Hepatocyte (in vitro differentiated cells): Measurements from ENCODE around the gene TP53TG5. TPM values are rescaled to one million over a fixed set of nuclear protein-coding genes. Genes with fewer than 3 reads are reported as not detected.

Experiments
- DNase-seq: peaks from one replicate; pipeline ENCODE4 v3.0.0-alpha.2; 2016; ENCODE audit warnings: low spot score
- H2AFZ ChIP-seq: fragments of 200-600 bp; sonication (generic); 2 replicates; pipeline ENCODE4 v1.6.0; 2016; ENCODE audit warnings: antibody characterized with exemption, mild to moderate bottlenecking
- H3K27ac ChIP-seq: fragments of 200-600 bp; sonication (generic); 2 replicates; pipeline ENCODE4 v1.5.1; 2016; ENCODE audit warnings: mild to moderate bottlenecking
- H3K27me3 ChIP-seq: fragments of 200-600 bp; sonication (generic); 2 replicates; pipeline ENCODE4 v1.6.1; 2016
- H3K36me3 ChIP-seq: fragments of 200-600 bp; sonication (generic); replicated peaks from 2 replicates; pipeline ENCODE4 v1.5.1; 2016; ENCODE audit warnings: low read depth; ENCODE audit not compliant: insufficient read depth
- H3K4me1 ChIP-seq: fragments of 200-600 bp; sonication (generic); 2 replicates; pipeline ENCODE4 v1.5.1; 2016; ENCODE audit warnings: mild to moderate bottlenecking, moderate library complexity; ENCODE audit not compliant: insufficient read depth
- H3K4me2 ChIP-seq: fragments of 200-600 bp; sonication (generic); 2 replicates; pipeline ENCODE4 v1.6.0; 2016
- H3K4me3 ChIP-seq: fragments of 200-600 bp; sonication (generic); 2 replicates; pipeline ENCODE4 v1.5.1; 2016; ENCODE audit warnings: mild to moderate bottlenecking
- H3K79me2 ChIP-seq: fragments of 200-600 bp; sonication (generic); 2 replicates; pipeline ENCODE4 v1.6.0; 2017; ENCODE audit warnings: mild to moderate bottlenecking
- H3K9me2 ChIP-seq: fragments of 200-600 bp; sonication (generic); replicated peaks from 2 replicates; pipeline ENCODE4 v1.6.0; 2017; ENCODE audit warnings: mild to moderate bottlenecking; ENCODE audit not compliant: insufficient read depth
- H3K9me3 ChIP-seq: fragments of 200-600 bp; sonication (generic); 2 replicates; pipeline ENCODE4 v1.5.1; 2016; ENCODE audit warnings: low read depth, mild to moderate bottlenecking
- H4K20me1 ChIP-seq: fragments of 200-600 bp; sonication (generic); 2 replicates; pipeline ENCODE4 v1.6.0; 2016; ENCODE audit warnings: mild to moderate bottlenecking; ENCODE audit not compliant: insufficient read depth, poor library complexity, severe bottlenecking
- CTCF ChIP-seq: fragments of 200-600 bp; sonication (generic); IDR thresholded peaks from 2 replicates; pipeline ENCODE4 v1.5.1; 2016; ENCODE audit warnings: antibody characterized with exemption, mild to moderate bottlenecking; ENCODE audit not compliant: poor library complexity
- EZH2 ChIP-seq: fragments of 200-600 bp; sonication (generic); IDR thresholded peaks from 2 replicates; pipeline ENCODE4 v1.6.1; 2016; ENCODE audit warnings: antibody characterized with exemption, mild to moderate bottlenecking, borderline replicate concordance
- EZH2phosphoT487 ChIP-seq: fragments of 200-600 bp; sonication (generic); IDR thresholded peaks from one replicate; pipeline ENCODE4 v1.6.1; 2018; ENCODE audit warnings: antibody characterized with exemption, mild to moderate bottlenecking, low read depth, moderate library complexity; ENCODE audit not compliant: unreplicated experiment, severe bottlenecking
- WGBS: methylation state at CpG from one replicate; pipeline ENCODE4 v1.1.6; 2016; ENCODE audit warnings: low lambda C conversion rate; ENCODE audit errors: missing lambda C conversion rate; 5-methylcytosine and 5-hydroxymethylcytosine counted together
- polyA plus RNA-seq: library from polyadenylated mRNA; unstranded; fragments of >200 nt; fragmentation: Nextera tagmentation; extraction: Ambion mirVana; gene quantifications from 2 replicates; pipeline ENCODE4 v1.2.1, GENCODE V29; 2016
- total RNA-seq: library from RNA; depleted of rRNA; stranded (reverse); fragments of >200 nt; gene quantifications from 2 replicates; pipeline ENCODE4 v1.2.3, GENCODE V29; 2014

Gene TP53TG5
- total and polyA plus RNA-seq, 2 experiments from 2014 or later, result not detected

- Histone ChIP-seq H3K4me3 (no peak overlapping the region), H3K4me2 (no peak overlapping the region), H3K4me1 (no peaks in the 10 kb centered on the region), H3K9me3 (no peaks in the 10 kb centered on the region), H2AFZ (no peak overlapping the region), H3K9me2 (no peaks in the 10 kb centered on the region), H3K27ac (no peak overlapping the region), H4K20me1 (no peaks in the 10 kb centered on the region), H3K36me3 (no peaks in the 10 kb centered on the region), H3K79me2 (no peaks in the 10 kb centered on the region), H3K27me3 (no peaks in the 10 kb centered on the region)
- 91% methylated on average over 21 of the region's 21 CpGs for WGBS
- DNase-seq, result no peak
- no peak for TF ChIP-seq EZH2phosphoT487
These were observed 16.3 kb upstream of the TP53TG5 start for GRCh38 chr20:45394221-45395113.

- Histone ChIP-seq H3K9me2 (no peaks in the 10 kb centered on the region), H2AFZ (no peak overlapping the region), H3K27ac (no peak overlapping the region), H3K4me3 (no peak overlapping the region), H3K27me3 (no peaks in the 10 kb centered on the region), H4K20me1 (no peaks in the 10 kb centered on the region), H3K79me2 (no peaks in the 10 kb centered on the region), H3K4me2 (no peak overlapping the region), H3K4me1 (no peaks in the 10 kb centered on the region), H3K9me3 (no peaks in the 10 kb centered on the region), H3K36me3 (no peaks in the 10 kb centered on the region)
- TF ChIP-seq EZH2 (no peak), EZH2phosphoT487 (no peak), CTCF (no peak)
- no peak for DNase-seq
- WGBS, result 91% methylated on average over 3 of the region's 3 CpGs
These were observed 14.6 kb upstream of the TP53TG5 start for GRCh38 chr20:45392733-45393132.

- H3K27ac ChIP-seq, result no peak overlapping the region
- no peaks in the 10 kb centered on the region for H4K20me1 ChIP-seq
- H3K4me2 ChIP-seq, result no peak overlapping the region
- no peaks in the 10 kb centered on the region for H3K79me2 ChIP-seq
- H3K36me3 ChIP-seq, result no peaks in the 10 kb centered on the region
- H3K4me1 ChIP-seq, result no peaks in the 10 kb centered on the region
- H3K4me3 ChIP-seq, result no peak overlapping the region
- H3K9me3 ChIP-seq, result no peaks in the 10 kb centered on the region
- 58% methylated on average over 2 of the region's 2 CpGs for WGBS
- no peaks in the 10 kb centered on the region for H3K9me2 ChIP-seq
- no peak for TF ChIP-seq EZH2phosphoT487
- TF ChIP-seq EZH2, result no peak
- TF ChIP-seq CTCF, result no peak
- DNase-seq, result no peak
- H2AFZ ChIP-seq, result no peak overlapping the region
- H3K27me3 ChIP-seq, result no peaks in the 10 kb centered on the region
These were observed 13.4 kb upstream of the TP53TG5 start for GRCh38 chr20:45391559-45391958.

GRCh38 chr20:45390931-45391330 lies 12.8 kb upstream of the TP53TG5 start:
- H3K4me2 ChIP-seq, result no peak overlapping the region
- no peaks in the 10 kb centered on the region for H3K4me1 ChIP-seq
- no peaks in the 10 kb centered on the region for H3K79me2 ChIP-seq
- H2AFZ ChIP-seq, result no peak overlapping the region
- no peaks in the 10 kb centered on the region for H3K9me2 ChIP-seq
- TF ChIP-seq EZH2, result no peak
- no peak for TF ChIP-seq EZH2phosphoT487
- no peak for TF ChIP-seq CTCF
- no peak for DNase-seq
- no peak overlapping the region for H3K27ac ChIP-seq
- WGBS, result 98% methylated on average over 2 of the region's 2 CpGs
- H4K20me1 ChIP-seq, result no peaks in the 10 kb centered on the region
- H3K4me3 ChIP-seq, result no peak overlapping the region
- no peaks in the 10 kb centered on the region for H3K36me3 ChIP-seq
- no peaks in the 10 kb centered on the region for H3K9me3 ChIP-seq
- H3K27me3 ChIP-seq, result no peaks in the 10 kb centered on the region
